PFSK-1 (cell line): ENCODE measurements around the gene MCAT.

Source experiments
- POLR2AphosphoS5 ChIP-seq: IDR thresholded peaks from 2 replicates; pipeline ENCODE4 v1.6.1; 2012; ENCODE audit warnings: low read depth, mild to moderate bottlenecking, control low read depth, low read length, moderate library complexity
- TF ChIP-seq, protein P1 (sequence below), 2 experiments: IDR thresholded peaks; 2 replicates each; pipeline versions ENCODE4 v1.6.1 to v1.8.0; 2011 to 2012; ENCODE audit warnings: low read depth in 2 of 2, low read length in 2 of 2, control low read depth in 1 of 2, inconsistent platforms in 1 of 2, mild to moderate bottlenecking in 1 of 2, moderate library complexity in 1 of 2; ENCODE audit not compliant: insufficient read depth in 1 of 2

DNA sequence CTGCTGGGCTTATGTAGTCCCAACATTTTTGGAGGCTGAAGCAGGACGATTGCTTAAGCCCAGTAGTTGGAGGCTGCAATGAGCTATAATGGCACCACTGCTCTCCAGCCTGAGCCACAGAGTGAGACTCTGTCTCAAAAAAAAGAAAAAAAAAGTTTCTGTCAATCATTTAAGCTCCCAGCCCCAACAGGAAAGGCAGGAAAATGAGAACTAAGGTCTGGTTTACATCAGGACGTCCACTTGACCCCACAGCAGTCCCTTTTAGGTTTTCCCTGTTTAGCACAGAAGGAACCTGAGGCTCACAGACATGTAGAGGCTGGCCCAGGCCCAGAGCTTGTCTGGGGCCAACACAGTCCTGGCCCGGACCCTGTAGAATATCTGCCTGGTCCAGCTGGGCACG is 44.8 kb downstream of the MCAT start:
- TF ChIP-seq, protein P1, sequence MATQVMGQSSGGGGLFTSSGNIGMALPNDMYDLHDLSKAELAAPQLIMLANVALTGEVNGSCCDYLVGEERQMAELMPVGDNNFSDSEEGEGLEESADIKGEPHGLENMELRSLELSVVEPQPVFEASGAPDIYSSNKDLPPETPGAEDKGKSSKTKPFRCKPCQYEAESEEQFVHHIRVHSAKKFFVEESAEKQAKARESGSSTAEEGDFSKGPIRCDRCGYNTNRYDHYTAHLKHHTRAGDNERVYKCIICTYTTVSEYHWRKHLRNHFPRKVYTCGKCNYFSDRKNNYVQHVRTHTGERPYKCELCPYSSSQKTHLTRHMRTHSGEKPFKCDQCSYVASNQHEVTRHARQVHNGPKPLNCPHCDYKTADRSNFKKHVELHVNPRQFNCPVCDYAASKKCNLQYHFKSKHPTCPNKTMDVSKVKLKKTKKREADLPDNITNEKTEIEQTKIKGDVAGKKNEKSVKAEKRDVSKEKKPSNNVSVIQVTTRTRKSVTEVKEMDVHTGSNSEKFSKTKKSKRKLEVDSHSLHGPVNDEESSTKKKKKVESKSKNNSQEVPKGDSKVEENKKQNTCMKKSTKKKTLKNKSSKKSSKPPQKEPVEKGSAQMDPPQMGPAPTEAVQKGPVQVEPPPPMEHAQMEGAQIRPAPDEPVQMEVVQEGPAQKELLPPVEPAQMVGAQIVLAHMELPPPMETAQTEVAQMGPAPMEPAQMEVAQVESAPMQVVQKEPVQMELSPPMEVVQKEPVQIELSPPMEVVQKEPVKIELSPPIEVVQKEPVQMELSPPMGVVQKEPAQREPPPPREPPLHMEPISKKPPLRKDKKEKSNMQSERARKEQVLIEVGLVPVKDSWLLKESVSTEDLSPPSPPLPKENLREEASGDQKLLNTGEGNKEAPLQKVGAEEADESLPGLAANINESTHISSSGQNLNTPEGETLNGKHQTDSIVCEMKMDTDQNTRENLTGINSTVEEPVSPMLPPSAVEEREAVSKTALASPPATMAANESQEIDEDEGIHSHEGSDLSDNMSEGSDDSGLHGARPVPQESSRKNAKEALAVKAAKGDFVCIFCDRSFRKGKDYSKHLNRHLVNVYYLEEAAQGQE (IDR thresholded peaks at IDR 0.05; ENCODE audit: insufficient read depth in 1 of 2, low read depth in 2 of 2, low read length in 2 of 2) = no peak
- TF ChIP-seq POLR2AphosphoS5 = no peak
